Neural crest cell (in vitro differentiated cells): ENCODE measurements around the gene CCDC136. TPM values are rescaled to one million over a fixed set of nuclear protein-coding genes. Genes with fewer than 3 reads are reported as not detected.
A peak's percentile ranks its signal among the peaks of the same experiment; 100 is the strongest.

Experiments
- DNase-seq: peaks from one replicate; pipeline ENCODE4 v3.0.0; 2021; ENCODE audit warnings: low read depth, mixed read lengths, low spot score
- H3K27ac Mint-ChIP-seq: one replicate; pipeline ENCODE4 v1.8.0; 2021; ENCODE audit warnings: mild to moderate bottlenecking, mixed read lengths; ENCODE audit not compliant: unreplicated experiment
- H3K27me3 Mint-ChIP-seq: 2 replicates; pipeline ENCODE4 v1.8.0; 2021; ENCODE audit warnings: low read depth, mild to moderate bottlenecking, mixed read lengths
- H3K36me3 Mint-ChIP-seq: 2 replicates; pipeline ENCODE4 v1.8.0; 2021; ENCODE audit warnings: low read depth, mild to moderate bottlenecking, mixed read lengths
- H3K4me1 Mint-ChIP-seq: 2 replicates; pipeline ENCODE4 v1.8.0; 2021; ENCODE audit warnings: mixed read lengths
- H3K4me3 Mint-ChIP-seq: one replicate; pipeline ENCODE4 v1.8.0; 2021; ENCODE audit warnings: mild to moderate bottlenecking, mixed read lengths
- H3K9me3 Mint-ChIP-seq: 2 replicates; pipeline ENCODE4 v1.8.0; 2021; ENCODE audit warnings: mixed read lengths
- CTCF ChIP-seq: fragments of 200-600 bp; sonication (generic); conservative IDR thresholded peaks from 2 replicates; pipeline ENCODE4 v1.5.0; 2021; ENCODE audit warnings: antibody characterized with exemption, mild to moderate bottlenecking
- total RNA-seq: library from RNA; stranded (reverse); gene quantifications from 2 replicates; pipeline ENCODE4 v1.2.1, GENCODE V29; 2021

CCDC136 gene
- total RNA-seq, 1 donor from 2014 or later: 70.6 TPM

- H3K4me1 Mint-ChIP-seq: peaks cover 10% of the 10 kb centered on the region
- no peak overlapping the region for H3K27ac Mint-ChIP-seq
- peaks cover 10% of the 10 kb centered on the region for H3K27me3 Mint-ChIP-seq
- peaks cover 28% of the 10 kb centered on the region for H3K36me3 Mint-ChIP-seq
- H3K4me3 Mint-ChIP-seq: no peak overlapping the region
- no peak for TF ChIP-seq CTCF
- DNase-seq: no peak
- H3K9me3 Mint-ChIP-seq: peaks cover 11% of the 10 kb centered on the region
Observed at GRCh38 chr7:128778946-128779345, 12.8 kb upstream of the CCDC136 start.

- no peak for TF ChIP-seq CTCF
- peaks cover 11% of the 10 kb centered on the region for H3K36me3 Mint-ChIP-seq
- no peak overlapping the region for H3K27ac Mint-ChIP-seq
- peaks cover 10% of the 10 kb centered on the region for H3K9me3 Mint-ChIP-seq
- H3K4me1 Mint-ChIP-seq: peaks cover 10% of the 10 kb centered on the region
- peaks cover 11% of the 10 kb centered on the region for H3K27me3 Mint-ChIP-seq
- DNase-seq: no peak
- H3K4me3 Mint-ChIP-seq: peak overlapping the region; percentile 47
Observed at GRCh38 chr7:128781126-128781525, 10.6 kb upstream of the CCDC136 start.

GRCh38 chr7:128781851-128782250 lies 9.9 kb upstream of the CCDC136 start:
- Mint-ChIP-seq H3K27ac (no peak overlapping the region), H3K4me3 (no peak overlapping the region), H3K36me3 (peaks cover 7% of the 10 kb centered on the region), H3K9me3 (peaks cover 6% of the 10 kb centered on the region), H3K27me3 (peaks cover 12% of the 10 kb centered on the region), H3K4me1 (peaks cover 10% of the 10 kb centered on the region)
- no peak for TF ChIP-seq CTCF
- DNase-seq: no peak

- DNase-seq: peak; percentile 57
- Mint-ChIP-seq H3K27me3 (peaks cover 18% of the 10 kb centered on the region), H3K4me1 (peaks cover 10% of the 10 kb centered on the region), H3K9me3 (no peaks in the 10 kb centered on the region), H3K36me3 (peaks cover 3% of the 10 kb centered on the region), H3K27ac (peak overlapping the region; percentile 63), H3K4me3 (peak overlapping the region; percentile 82)
- no peak for TF ChIP-seq CTCF
Observed at GRCh38 chr7:128783143-128783861, 8.5 kb upstream of the CCDC136 start.

GRCh38 chr7:128785738-128786137 lies 6.0 kb upstream of the CCDC136 start:
- H3K36me3 Mint-ChIP-seq: peaks cover 3% of the 10 kb centered on the region
- H3K4me3 Mint-ChIP-seq: no peak overlapping the region
- TF ChIP-seq CTCF: no peak
- no peaks in the 10 kb centered on the region for H3K9me3 Mint-ChIP-seq
- H3K27me3 Mint-ChIP-seq: peaks cover 25% of the 10 kb centered on the region
- no peak overlapping the region for H3K27ac Mint-ChIP-seq
- no peak for DNase-seq
- peaks cover 15% of the 10 kb centered on the region for H3K4me1 Mint-ChIP-seq
